Measurements from ENCODE around the gene SLF2.

- no peak for TF ChIP-seq EZH2 (optimal IDR thresholded peaks at IDR 0.05; ENCODE audit: low read depth, low read length)
- TF ChIP-seq CTCF (IDR thresholded peaks at IDR 0.05; ENCODE audit: low read length) = no peak
- TF ChIP-seq EZH2phosphoT487 (IDR thresholded peaks at IDR 0.05; ENCODE audit: low read length) = no peak
Measured at GRCh38 chr10:100876585-100877460, 35.9 kb upstream of the SLF2 start.
